OCI-LY1 (cell line): Measurements from ENCODE around the gene WRNIP1.

Experiments used
- H2AFZ ChIP-seq: fragments of 200-600 bp; sonication (generic), shearing (Covaris generic); 2 replicates; pipeline ENCODE4 v1.6.0; 2014; ENCODE audit warnings: antibody characterized with exemption, mild to moderate bottlenecking, low read length
- H3F3A ChIP-seq: fragments of 200-600 bp; sonication (generic), shearing (Covaris generic); 2 replicates; pipeline ENCODE4 v1.6.0; 2014; ENCODE audit warnings: mild to moderate bottlenecking, antibody characterized with exemption, low read length, moderate library complexity; ENCODE audit not compliant: insufficient read depth
- H3K27ac ChIP-seq: fragments of 200-600 bp; sonication (generic); 2 replicates; pipeline ENCODE4 v1.5.1; 2014; ENCODE audit warnings: low read length, mixed run types, mild to moderate bottlenecking, low read depth; ENCODE audit not compliant: poor library complexity, severe bottlenecking
- H3K27me3 ChIP-seq: fragments of 200-600 bp; sonication (generic); 2 replicates; pipeline ENCODE4 v1.6.0; 2014; ENCODE audit warnings: antibody characterized with exemption, mild to moderate bottlenecking, low read length, moderate library complexity; ENCODE audit not compliant: insufficient read depth
- H3K36me3 ChIP-seq: fragments of 200-600 bp; sonication (generic); 2 replicates; pipeline ENCODE4 v1.6.1; 2014; ENCODE audit warnings: mild to moderate bottlenecking, antibody characterized with exemption, low read length, moderate library complexity, mixed read lengths; ENCODE audit not compliant: insufficient read depth
- H3K4me1 ChIP-seq: fragments of 200-600 bp; sonication (generic); 2 replicates; pipeline ENCODE4 v1.5.1; 2014; ENCODE audit warnings: mild to moderate bottlenecking, low read length, moderate library complexity; ENCODE audit not compliant: insufficient read depth, severe bottlenecking
- H3K4me2 ChIP-seq: fragments of 200-600 bp; sonication (generic), shearing (Covaris generic); 2 replicates; pipeline ENCODE4 v1.6.1; 2014; ENCODE audit warnings: low read length
- H3K4me3 ChIP-seq: fragments of 200-600 bp; sonication (generic); 2 replicates; pipeline ENCODE4 v1.5.1; 2014; ENCODE audit warnings: low read length, low read depth, mild to moderate bottlenecking, mixed read lengths; ENCODE audit not compliant: poor library complexity, severe bottlenecking
- H3K79me2 ChIP-seq: fragments of 200-600 bp; shearing (Covaris generic); 2 replicates; pipeline ENCODE4 v1.6.1; 2016; ENCODE audit warnings: mixed run types, low read length, mixed read lengths; ENCODE audit not compliant: insufficient read depth
- H3K9ac ChIP-seq: fragments of 200-600 bp; sonication (generic), shearing (Covaris generic); 2 replicates; pipeline ENCODE4 v1.6.1; 2014; ENCODE audit warnings: mild to moderate bottlenecking, low read length, mixed read lengths
- H3K9me2 ChIP-seq: fragments of 200-600 bp; sonication (generic), shearing (Covaris generic); 2 replicates; pipeline ENCODE4 v1.6.1; 2014; ENCODE audit warnings: low read depth, mild to moderate bottlenecking, low read length, mixed read lengths
- H3K9me3 ChIP-seq: fragments of 200-600 bp; shearing (Covaris generic); 2 replicates; pipeline ENCODE4 v1.6.1; 2014; ENCODE audit warnings: low read length, mixed read lengths
- H4K20me1 ChIP-seq: fragments of 200-600 bp; sonication (generic), shearing (Covaris generic); 2 replicates; pipeline ENCODE4 v1.6.0; 2016; ENCODE audit warnings: mild to moderate bottlenecking, low read length; ENCODE audit not compliant: insufficient read depth
- CTCF ChIP-seq: fragments of 200-600 bp; sonication (generic), shearing (Covaris generic); IDR thresholded peaks from 2 replicates; pipeline ENCODE4 v1.5.1; 2017; ENCODE audit warnings: mild to moderate bottlenecking, antibody characterized with exemption, low read length, moderate library complexity, mixed read lengths
- EZH2 ChIP-seq: fragments of 200-600 bp; sonication (generic), shearing (Covaris generic); IDR thresholded peaks from 2 replicates; pipeline ENCODE4 v1.8.0; 2017; ENCODE audit warnings: borderline replicate concordance, mixed run types, mild to moderate bottlenecking, antibody characterized with exemption, low read length, moderate library complexity, mixed read lengths

The WRNIP1 gene

GRCh38 chr6:2755456-2755855, 9.7 kb upstream of the WRNIP1 start:
- Histone ChIP-seq H3K4me3 (no peak overlapping the region), H3K9ac (no peak overlapping the region), H3K27ac (no peak overlapping the region), H2AFZ (no peak overlapping the region), H3K9me3 (no peaks in the 10 kb centered on the region), H3K27me3 (no peaks in the 10 kb centered on the region), H3K36me3 (no peaks in the 10 kb centered on the region), H3K79me2 (no peaks in the 10 kb centered on the region), H3K4me2 (no peak overlapping the region), H4K20me1 (no peaks in the 10 kb centered on the region), H3K9me2 (no peaks in the 10 kb centered on the region), H3F3A (no peaks in the 10 kb centered on the region), H3K4me1 (no peaks in the 10 kb centered on the region)
- no peak for TF ChIP-seq EZH2
- TF ChIP-seq CTCF, result no peak

- Histone ChIP-seq H3K36me3 (no peaks in the 10 kb centered on the region), H3K4me2 (no peak overlapping the region), H3K9me2 (no peaks in the 10 kb centered on the region), H3K9ac (no peak overlapping the region), H3K4me3 (no peak overlapping the region), H4K20me1 (no peaks in the 10 kb centered on the region), H3K4me1 (no peaks in the 10 kb centered on the region), H3K27ac (no peak overlapping the region), H3K27me3 (no peaks in the 10 kb centered on the region), H2AFZ (no peak overlapping the region), H3K79me2 (no peaks in the 10 kb centered on the region), H3F3A (no peaks in the 10 kb centered on the region), H3K9me3 (no peaks in the 10 kb centered on the region)
- TF ChIP-seq CTCF (no peak), EZH2 (no peak)
These were observed 9.0 kb upstream of the WRNIP1 start for GRCh38 chr6:2756241-2756640.

GRCh38 chr6:2756687-2757224, 8.4 kb upstream of the WRNIP1 start:
- TF ChIP-seq CTCF (no peak), EZH2 (no peak)
- no peak overlapping the region for H2AFZ ChIP-seq

More at GRCh38 chr6:2756687-2757224, 8.4 kb upstream of the WRNIP1 start:
- Histone ChIP-seq H3F3A (no peaks in the 10 kb centered on the region), H3K27me3 (no peaks in the 10 kb centered on the region), H3K9me2 (no peaks in the 10 kb centered on the region), H3K4me1 (no peaks in the 10 kb centered on the region), H3K9me3 (no peaks in the 10 kb centered on the region), H3K79me2 (no peaks in the 10 kb centered on the region), H3K27ac (no peak overlapping the region), H3K9ac (no peak overlapping the region), H3K36me3 (no peaks in the 10 kb centered on the region), H3K4me2 (no peak overlapping the region), H3K4me3 (no peak overlapping the region), H4K20me1 (no peaks in the 10 kb centered on the region)
